ENCODE data around the gene CAPN1. TPM values are rescaled to one million over a fixed set of nuclear protein-coding genes. Genes with fewer than 3 reads are reported as not detected.

The CAPN1 gene
- polyA plus RNA-seq, 2 of the 4 experiments (the other 2 are of a cell fraction), result 63.7 to 93.1 TPM

- WGBS (ENCODE audit: missing lambda C conversion rate), result 88% methylated on average over 2 of the region's 2 CpGs
- FAIRE-seq, result no peak
- Histone ChIP-seq H3K9me3 (no peaks in the 10 kb centered on the region), H3K4me1 (peaks cover 14% of the 10 kb centered on the region; the same call in 2 of the 3 replicates), H3K4me2 (no peak overlapping the region), H3K27ac (no peak overlapping the region), H3K4me3 (no peak overlapping the region)
- TF ChIP-seq KDM5A (IDR thresholded peaks at IDR 0.05) (no peak), REST (IDR thresholded peaks at IDR 0.05) (no peak), ELK1 (IDR thresholded peaks at IDR 0.05; ENCODE audit: low read depth, low read length) (no peak), MAX (IDR thresholded peaks at IDR 0.05) (no peak), KDM1A (IDR thresholded peaks at IDR 0.05; ENCODE audit: low read depth) (no peak), FOXS1 (CRISPR knock-in tag; IDR thresholded peaks at IDR 0.05) (no peak), NPAS2 (CRISPR knock-in tag; IDR thresholded peaks at IDR 0.05; ENCODE audit: borderline replicate concordance) (no peak), RCOR1 (IDR thresholded peaks at IDR 0.05; ENCODE audit: low read depth, low read length) (no peak), RAD21 (conservative IDR thresholded peaks at IDR 0.05 in 1 of 2, IDR thresholded peaks at IDR 0.05 in 1 of 2) (no peak), HES2 (IDR thresholded peaks at IDR 0.05) (no peak), HOXB13 (CRISPR knock-in tag; IDR thresholded peaks at IDR 0.05; ENCODE audit: low read depth) (no peak), CBX8 (IDR thresholded peaks at IDR 0.05) (no peak), RFX5 (IDR thresholded peaks at IDR 0.05) (no peak), ZC3H11A (IDR thresholded peaks at IDR 0.05) (no peak), HDAC2 (IDR thresholded peaks at IDR 0.05) (no peak), MYC (IDR thresholded peaks at IDR 0.05; ENCODE audit: borderline replicate concordance, low read length) (no peak)
- ATAC-seq, result no peak
- POLR2A ChIA-PET, result no interaction called here
- no peak for DNase-seq (ENCODE audit: low read depth in 1 of 2, low spot score in 1 of 2)
- CTCF ChIA-PET, result interaction anchor here (0.6 to 1.3 kb wide), 4 partner anchors 15 to 60 kb away, joined by 3 to 7 read pairs (median 3); no protein-coding TSS in a partner anchor
These were observed 3.4 kb downstream of the CAPN1 start for GRCh38 chr11:65185171-65185570.

- Histone ChIP-seq H3K4me2 (no peak overlapping the region), H3K9me3 (no peaks in the 10 kb centered on the region), H3K4me1 (peaks cover 11% of the 10 kb centered on the region; the same call in 2 of the 3 replicates), H3K27ac (no peak overlapping the region), H3K4me3 (no peak overlapping the region)
- ChIA-PET CTCF (interaction anchor here (0.6 to 1.9 kb wide), 10 partner anchors 11 to 129 kb away, joined by 3 to 7 read pairs (median 4); partner anchors contain the start of gene ZNHIT2), POLR2A (no interaction called here)
- FAIRE-seq (no peak), DNase-seq (ENCODE audit: low read depth in 1 of 2, low spot score in 1 of 2) (no peak), ATAC-seq (no peak)
- WGBS (ENCODE audit: missing lambda C conversion rate), result 94% methylated on average over 13 of the region's 18 CpGs
- TF ChIP-seq NFE2L2 (conservative IDR thresholded peaks at IDR 0.05; ENCODE audit: low read length) (no peak), CEBPB (IDR thresholded peaks at IDR 0.05) (peak; percentile 9 to 59; a peak in 2 of 4 replicates)
These were observed 4.2 kb downstream of the CAPN1 start for GRCh38 chr11:65185869-65186341.

- H3K27ac ChIP-seq, result no peak overlapping the region
- peaks cover 11% of the 10 kb centered on the region; the same call in 2 of the 3 replicates for H3K4me1 ChIP-seq
- ATAC-seq (no peak), DNase-seq (ENCODE audit: low read depth in 1 of 2, low spot score in 1 of 2) (no peak), FAIRE-seq (no peak)
- POLR2A ChIA-PET, result no interaction called here
- H3K9me3 ChIP-seq, result no peaks in the 10 kb centered on the region
- CTCF ChIA-PET, result interaction anchor here (0.9 to 1.9 kb wide), 6 partner anchors 10 to 129 kb away, joined by 3 to 6 read pairs (median 4); partner anchors contain the start of gene ZNHIT2
- no peak overlapping the region for H3K4me3 ChIP-seq
- H3K4me2 ChIP-seq, result no peak overlapping the region
- 86% methylated on average over 9 of the region's 9 CpGs for WGBS (ENCODE audit: missing lambda C conversion rate)
- TF ChIP-seq FOSL2 (IDR thresholded peaks at IDR 0.05), result no peak
- no peak for TF ChIP-seq FOSL2 (CRISPR knock-in tag; IDR thresholded peaks at IDR 0.05)
- TF ChIP-seq JUN (IDR thresholded peaks at IDR 0.05), result no peak
- TF ChIP-seq RFX5 (IDR thresholded peaks at IDR 0.05), result no peak
- no peak for TF ChIP-seq SREBF2 (IDR thresholded peaks at IDR 0.05)
- no peak for TF ChIP-seq ESRRA (IDR thresholded peaks at IDR 0.05; ENCODE audit: borderline replicate concordance, low read length)
- TF ChIP-seq HES2 (IDR thresholded peaks at IDR 0.05), result no peak
- TF ChIP-seq HEYL (CRISPR knock-in tag; IDR thresholded peaks at IDR 0.05), result no peak
- no peak for TF ChIP-seq HDAC2 (IDR thresholded peaks at IDR 0.05)
- TF ChIP-seq PHF8 (IDR thresholded peaks at IDR 0.05; ENCODE audit: borderline replicate concordance, low read depth), result no peak
- TF ChIP-seq CHD4 (IDR thresholded peaks at IDR 0.05; ENCODE audit: borderline replicate concordance), result no peak
- no peak for TF ChIP-seq HOXB5 (CRISPR knock-in tag; IDR thresholded peaks at IDR 0.05)
- no peak for TF ChIP-seq CTCF (IDR thresholded peaks at IDR 0.05)
- no peak for TF ChIP-seq TP53 (CRISPR knock-in tag; IDR thresholded peaks at IDR 0.05)
These were observed 5.0 kb downstream of the CAPN1 start for GRCh38 chr11:65186701-65187100.

All from A549 (cell line).